CD8-positive, alpha-beta memory T cell (primary cell): ENCODE results near the gene CALML3. TPM values are rescaled to one million over a fixed set of nuclear protein-coding genes. Genes with fewer than 3 reads are reported as not detected.

Source experiments
- polyA plus RNA-seq: library from polyadenylated mRNA; unstranded; fragments of 300-500 nt; fragmentation: Illumina TruSeq; gene quantifications from one replicate; pipeline ENCODE4 v1.2.3, GENCODE V29; 2021
- total RNA-seq, 2 experiments: library from RNA; stranded (reverse); gene quantifications; one replicate each; pipeline ENCODE4 v1.2.3, GENCODE V29; 2021

The CALML3 gene
- total and polyA plus RNA-seq, 3 experiments from 2014 or later: not detected

Other genes with a start within 250 kb of the CALML3 start
- not detected for gene UCN3, start 160.0 kb upstream of the CALML3 start, total RNA-seq
- not detected for gene UCN3, start 160.0 kb upstream of the CALML3 start, polyA plus RNA-seq
- not detected for gene TUBAL3, start 120.1 kb upstream of the CALML3 start, total RNA-seq
- gene TUBAL3, start 120.1 kb upstream of the CALML3 start, polyA plus RNA-seq: not detected
- 10 to 100 TPM; 20.4 to 21.5 TPM for gene NET1, start 112.4 kb upstream of the CALML3 start, total RNA-seq
- 1.8 TPM for gene NET1, start 112.4 kb upstream of the CALML3 start, polyA plus RNA-seq
- not detected for gene CALML5, start 25.4 kb upstream of the CALML3 start, total RNA-seq
- gene CALML5, start 25.4 kb upstream of the CALML3 start, polyA plus RNA-seq: not detected
- gene ASB13, start 141.6 kb downstream of the CALML3 start, total RNA-seq: 1 to 10 TPM; 6.8 to 7.5 TPM
- 8.7 TPM for gene ASB13, start 141.6 kb downstream of the CALML3 start, polyA plus RNA-seq
- gene TASOR2, start 159.9 kb downstream of the CALML3 start, total RNA-seq: 10 to 100 TPM; 71.2 to 74.2 TPM
- gene TASOR2, start 159.9 kb downstream of the CALML3 start, polyA plus RNA-seq: 11.6 TPM